ENCODE data around the gene ERGIC1. TPM values are rescaled to one million over a fixed set of nuclear protein-coding genes. Genes with fewer than 3 reads are reported as not detected.
A peak's percentile ranks its signal among the peaks of the same experiment; 100 is the strongest.

Gene ERGIC1
- total and polyA plus RNA-seq, 3 donors from 2014 or later: 89.8 to 100.0 (median 94.1) TPM

GRCh38 chr5:172854451-172854871 lies 20.4 kb downstream of the ERGIC1 start:
- no peaks in the 10 kb centered on the region for H3K36me3 ChIP-seq (ENCODE audit: low read depth, missing control alignments)
- peak; percentile 71 for DNase-seq
- H3K9me3 ChIP-seq: no peaks in the 10 kb centered on the region
- WGBS, 2 donors: 24 to 31% methylated on average over 12 of the region's 12 CpGs
- peaks cover 44% of the 10 kb centered on the region for H3K4me1 ChIP-seq
- intact Hi-C loops (cut with DNase I; ENCODE audit: low total_unique reads): no loop called here
- TF ChIP-seq POLR2A (IDR thresholded peaks at IDR 0.05) (no peak), CTCF (IDR thresholded peaks at IDR 0.05) (no peak)
- H3K27ac ChIP-seq: peak overlapping the region; percentile 61 to 77
- no peak overlapping the region for H3K4me3 ChIP-seq
- no peaks in the 10 kb centered on the region for H3K27me3 ChIP-seq

- peaks cover 49% of the 10 kb centered on the region for H3K4me1 ChIP-seq
- no peaks in the 10 kb centered on the region for H3K27me3 ChIP-seq
- WGBS, 2 donors: 81 to 91% methylated on average over 4 to 5 of the region's 5 CpGs
- H3K9me3 ChIP-seq: no peaks in the 10 kb centered on the region
- H3K27ac ChIP-seq: peak overlapping the region; percentile 61 to 77
- TF ChIP-seq POLR2A (IDR thresholded peaks at IDR 0.05) (no peak), CTCF (IDR thresholded peaks at IDR 0.05) (no peak)
- DNase-seq: no peak
- no peak overlapping the region for H3K4me3 ChIP-seq
- intact Hi-C loops (cut with DNase I; ENCODE audit: low total_unique reads): no loop called here
- H3K36me3 ChIP-seq (ENCODE audit: low read depth, missing control alignments): no peaks in the 10 kb centered on the region
Observed at GRCh38 chr5:172854971-172855370, 20.9 kb downstream of the ERGIC1 start.

GRCh38 chr5:172855597-172856292 lies 21.7 kb downstream of the ERGIC1 start:
- intact Hi-C loops (cut with DNase I; ENCODE audit: low total_unique reads): no loop called here
- peak; percentile 63 for DNase-seq
- Histone ChIP-seq H3K27ac (peak overlapping the region; percentile 42 to 77), H3K36me3 (ENCODE audit: low read depth, missing control alignments) (no peaks in the 10 kb centered on the region), H3K27me3 (no peaks in the 10 kb centered on the region), H3K9me3 (no peaks in the 10 kb centered on the region), H3K4me1 (peaks cover 57% of the 10 kb centered on the region), H3K4me3 (no peak overlapping the region)
- WGBS, 2 donors: 61 to 76% methylated on average over 5 to 18 of the region's 18 CpGs
- no peak for TF ChIP-seq POLR2A (IDR thresholded peaks at IDR 0.05)
- TF ChIP-seq CTCF (IDR thresholded peaks at IDR 0.05): no peak

GRCh38 chr5:172856336-172856735 lies 22.3 kb downstream of the ERGIC1 start:
- Histone ChIP-seq H3K27me3 (no peaks in the 10 kb centered on the region), H3K4me3 (no peak overlapping the region), H3K4me1 (peaks cover 63% of the 10 kb centered on the region), H3K36me3 (ENCODE audit: low read depth, missing control alignments) (no peaks in the 10 kb centered on the region), H3K9me3 (no peaks in the 10 kb centered on the region), H3K27ac (peak overlapping the region in 1 of 2 donors; percentile 77)
- no peak for DNase-seq
- WGBS, 2 donors: 95 to 96% methylated on average over 4 of the region's 4 CpGs
- intact Hi-C loops (cut with DNase I; ENCODE audit: low total_unique reads): no loop called here
- no peak for TF ChIP-seq POLR2A (IDR thresholded peaks at IDR 0.05)

GRCh38 chr5:172857982-172858381 lies 23.9 kb downstream of the ERGIC1 start:
- WGBS, 2 donors: 86 to 91% methylated on average over 7 of the region's 7 CpGs
- Histone ChIP-seq H3K36me3 (ENCODE audit: low read depth, missing control alignments) (no peaks in the 10 kb centered on the region), H3K4me3 (no peak overlapping the region), H3K27me3 (no peaks in the 10 kb centered on the region), H3K27ac (peak overlapping the region; percentile 37 to 85), H3K4me1 (peaks cover 55% of the 10 kb centered on the region), H3K9me3 (no peaks in the 10 kb centered on the region)
- TF ChIP-seq CTCF (IDR thresholded peaks at IDR 0.05): no peak
- TF ChIP-seq POLR2A (IDR thresholded peaks at IDR 0.05): no peak
- no peak for DNase-seq
- intact Hi-C loops (cut with DNase I; ENCODE audit: low total_unique reads): no loop called here

All from testis (tissue), 3 donors.